ENCODE results near the gene GABBR2.

DNA sequence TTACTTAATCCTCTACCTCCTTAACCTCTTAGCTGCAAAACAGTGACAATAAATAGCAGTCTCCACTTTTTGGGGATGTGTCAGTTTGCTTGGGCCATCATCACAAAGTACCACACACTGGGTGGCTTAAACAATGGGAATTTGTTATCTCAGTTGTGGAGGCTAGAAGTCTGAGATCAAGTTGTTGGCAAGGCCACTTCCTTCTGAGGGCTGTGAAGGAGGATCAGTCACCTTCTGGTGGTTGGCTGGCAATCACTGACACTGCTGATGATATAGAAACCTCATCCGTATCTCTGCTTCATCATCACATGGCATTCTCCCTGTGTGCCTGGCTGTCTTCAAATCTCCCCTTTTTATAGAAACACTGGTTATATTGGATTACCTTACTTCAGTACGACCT, 266.2 kb downstream of the GABBR2 start:
- TF ChIP-seq EP300 (IDR thresholded peaks at IDR 0.05; ENCODE audit: borderline replicate concordance in 1 of 2, low read depth in 1 of 2, low read length in 1 of 2): no peak
- no peak for TF ChIP-seq YY1 (IDR thresholded peaks at IDR 0.05; ENCODE audit: low read depth)
- TF ChIP-seq, protein P1, sequence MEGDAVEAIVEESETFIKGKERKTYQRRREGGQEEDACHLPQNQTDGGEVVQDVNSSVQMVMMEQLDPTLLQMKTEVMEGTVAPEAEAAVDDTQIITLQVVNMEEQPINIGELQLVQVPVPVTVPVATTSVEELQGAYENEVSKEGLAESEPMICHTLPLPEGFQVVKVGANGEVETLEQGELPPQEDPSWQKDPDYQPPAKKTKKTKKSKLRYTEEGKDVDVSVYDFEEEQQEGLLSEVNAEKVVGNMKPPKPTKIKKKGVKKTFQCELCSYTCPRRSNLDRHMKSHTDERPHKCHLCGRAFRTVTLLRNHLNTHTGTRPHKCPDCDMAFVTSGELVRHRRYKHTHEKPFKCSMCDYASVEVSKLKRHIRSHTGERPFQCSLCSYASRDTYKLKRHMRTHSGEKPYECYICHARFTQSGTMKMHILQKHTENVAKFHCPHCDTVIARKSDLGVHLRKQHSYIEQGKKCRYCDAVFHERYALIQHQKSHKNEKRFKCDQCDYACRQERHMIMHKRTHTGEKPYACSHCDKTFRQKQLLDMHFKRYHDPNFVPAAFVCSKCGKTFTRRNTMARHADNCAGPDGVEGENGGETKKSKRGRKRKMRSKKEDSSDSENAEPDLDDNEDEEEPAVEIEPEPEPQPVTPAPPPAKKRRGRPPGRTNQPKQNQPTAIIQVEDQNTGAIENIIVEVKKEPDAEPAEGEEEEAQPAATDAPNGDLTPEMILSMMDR (IDR thresholded peaks at IDR 0.05): no peak
- TF ChIP-seq POLR2AphosphoS5 (IDR thresholded peaks at IDR 0.05; ENCODE audit: low read depth, low read length): no peak
- TF ChIP-seq GABPA (IDR thresholded peaks at IDR 0.05; ENCODE audit: low read depth): no peak
- no peak for TF ChIP-seq RAD21 (IDR thresholded peaks at IDR 0.05; ENCODE audit: low read length)
- TF ChIP-seq, protein P2, sequence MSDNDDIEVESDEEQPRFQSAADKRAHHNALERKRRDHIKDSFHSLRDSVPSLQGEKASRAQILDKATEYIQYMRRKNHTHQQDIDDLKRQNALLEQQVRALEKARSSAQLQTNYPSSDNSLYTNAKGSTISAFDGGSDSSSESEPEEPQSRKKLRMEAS (IDR thresholded peaks at IDR 0.05; ENCODE audit: low read depth): no peak
- TF ChIP-seq SMC3 (IDR thresholded peaks at IDR 0.05; ENCODE audit: low read depth, low read length): no peak
